HepG2 (cell line): ENCODE measurements around the gene PRR12. TPM values are rescaled to one million over a fixed set of nuclear protein-coding genes. Genes with fewer than 3 reads are reported as not detected.

Source experiments
- MEIS1 ChIP-seq: sonication (generic); formaldehyde crosslinking; IDR thresholded peaks from 2 replicates; pipeline ENCODE4 v1.9.0; 2021; ENCODE audit warnings: mild to moderate bottlenecking, missing genetic modification reagents, moderate library complexity, borderline replicate concordance
- MTF1 ChIP-seq: sonication (generic); formaldehyde crosslinking; IDR thresholded peaks from 2 replicates; pipeline ENCODE4 v1.5.0; 2020; ENCODE audit warnings: missing genetic modification reagents
- NFE2 ChIP-seq: sonication (generic); formaldehyde crosslinking; IDR thresholded peaks from 2 replicates; pipeline ENCODE4 v1.4.0; 2020; ENCODE audit warnings: missing genetic modification reagents
- NRL ChIP-seq: sonication (generic); formaldehyde crosslinking; IDR thresholded peaks from 2 replicates; pipeline ENCODE4 v1.5.0; 2020; ENCODE audit warnings: missing genetic modification reagents, mild to moderate bottlenecking, moderate library complexity, borderline replicate concordance
- POLR2G ChIP-seq: fragments of 200-400 bp; formaldehyde crosslinking; IDR thresholded peaks from 2 replicates; pipeline ENCODE4 v1.6.1; 2018; ENCODE audit warnings: mild to moderate bottlenecking, low read depth, low read length, moderate library complexity
- RBFOX2 ChIP-seq: fragments of 200-400 bp; formaldehyde crosslinking; IDR thresholded peaks from 2 replicates; pipeline ENCODE4 v1.6.1; 2017; ENCODE audit warnings: low read depth, mild to moderate bottlenecking, low read length
- SPEN ChIP-seq: sonication (generic); formaldehyde crosslinking; IDR thresholded peaks from 2 replicates; pipeline ENCODE4 v1.5.1; 2020; ENCODE audit warnings: low read depth, mild to moderate bottlenecking, missing genetic modification reagents
- STAT5B ChIP-seq: sonication (generic); formaldehyde crosslinking; IDR thresholded peaks from 2 replicates; pipeline ENCODE4 v1.4.0; 2020; ENCODE audit warnings: missing genetic modification reagents
- TCF7 ChIP-seq: sonication (generic); IDR thresholded peaks from 2 replicates; pipeline ENCODE4 v1.6.1; 2016; ENCODE audit warnings: antibody characterized with exemption, low read depth
- U2AF1 ChIP-seq: fragments of 200-400 bp; formaldehyde crosslinking; optimal IDR thresholded peaks from 2 replicates; pipeline ENCODE3; 2017; ENCODE audit warnings: mild to moderate bottlenecking, low read depth, low read length
- ZBTB38 ChIP-seq: sonication (generic); formaldehyde crosslinking; IDR thresholded peaks from 2 replicates; pipeline ENCODE4 v1.5.1; 2020; ENCODE audit warnings: mild to moderate bottlenecking, missing genetic modification reagents
- ZFP41 ChIP-seq: sonication (generic); formaldehyde crosslinking; IDR thresholded peaks from 2 replicates; pipeline ENCODE4 v1.4.0; 2020; ENCODE audit warnings: mild to moderate bottlenecking, missing genetic modification reagents, borderline replicate concordance
- ZNF354B ChIP-seq: sonication (generic); formaldehyde crosslinking; IDR thresholded peaks from 2 replicates; pipeline ENCODE4 v1.8.0; 2022; ENCODE audit warnings: mild to moderate bottlenecking, missing genetic modification reagents
- ZNF484 ChIP-seq: sonication (generic); formaldehyde crosslinking; IDR thresholded peaks from 2 replicates; pipeline ENCODE4 v1.5.1; 2020; ENCODE audit warnings: mild to moderate bottlenecking, low read depth, missing genetic modification reagents, borderline replicate concordance
- ZNF562 ChIP-seq: sonication (generic); formaldehyde crosslinking; IDR thresholded peaks from 2 replicates; pipeline ENCODE4 v1.8.0; 2022; ENCODE audit warnings: missing genetic modification reagents, borderline replicate concordance
- ZZZ3 ChIP-seq: sonication (generic); formaldehyde crosslinking; IDR thresholded peaks from 2 replicates; pipeline ENCODE4 v1.4.0; 2020; ENCODE audit warnings: missing genetic modification reagents, mild to moderate bottlenecking, borderline replicate concordance
- polyA plus RNA-seq, 8 experiments: library from polyadenylated mRNA; depleted of rRNA in 3 of 8; stranded (reverse) in 7 of 8; unstranded in 1 of 8; fragments of >200 nt; fragmentation: Illumina TruSeq in 4 of 8; extraction: Trizol in 4 of 8; gene quantifications; 2 replicates each; pipeline versions ENCODE4 v1.2.1 to v1.2.3, GENCODE V29; 2011 to 2016; ENCODE audit warnings: low read depth in 4 of 8, missing spikeins in 1 of 8, mixed read lengths in 1 of 8; ENCODE audit not compliant: insufficient read depth in 1 of 8
- total RNA-seq, 5 experiments: library from RNA; depleted of rRNA; stranded (reverse); fragments of >200 nt; fragmentation: Illumina TruSeq; extraction: Trizol; gene quantifications; 2 replicates each; pipeline ENCODE4 v1.2.3, GENCODE V29; 2016; ENCODE audit warnings: low read depth in 1 of 5
- TF ChIP-seq, protein P1 (sequence below), 2 experiments: fragments of 450-650 bp in 1 of 2; sonication (generic) in 1 of 2; formaldehyde crosslinking; IDR thresholded peaks; 2 replicates each; pipeline versions ENCODE4 v1.5.0 to v1.8.0; 2020 to 2022; ENCODE audit warnings: mild to moderate bottlenecking in 1 of 2, missing genetic modification reagents in 1 of 2
- TF ChIP-seq, protein P2 (sequence below): sonication (generic); formaldehyde crosslinking; IDR thresholded peaks from 2 replicates; pipeline ENCODE4 v1.4.0; 2020; ENCODE audit warnings: mild to moderate bottlenecking, missing genetic modification reagents
- TF ChIP-seq, protein P3 (sequence below): sonication (generic); formaldehyde crosslinking; IDR thresholded peaks from 2 replicates; pipeline ENCODE4 v1.5.1; 2020; ENCODE audit warnings: missing genetic modification reagents, mild to moderate bottlenecking, borderline replicate concordance
- TF ChIP-seq, protein P4 (sequence below): sonication (generic); formaldehyde crosslinking; IDR thresholded peaks from 2 replicates; pipeline ENCODE4 v1.8.0; 2022; ENCODE audit warnings: low read depth, missing genetic modification reagents
- TF ChIP-seq, protein P5 (sequence below), 2 experiments: sonication (generic) in 1 of 2; formaldehyde crosslinking in 1 of 2; IDR thresholded peaks; 2 replicates each; pipeline versions ENCODE4 v1.4.0 to v1.6.1; 2016 to 2020; ENCODE audit warnings: borderline replicate concordance in 1 of 2, low read depth in 1 of 2, mild to moderate bottlenecking in 1 of 2, missing genetic modification reagents in 1 of 2

PRR12 gene
- total and polyA plus RNA-seq, 2 of the 13 experiments (the other 11 are each of a cell fraction or from before 2014, with no cell fraction given): 0.62 to 1.5 TPM

DNA sequence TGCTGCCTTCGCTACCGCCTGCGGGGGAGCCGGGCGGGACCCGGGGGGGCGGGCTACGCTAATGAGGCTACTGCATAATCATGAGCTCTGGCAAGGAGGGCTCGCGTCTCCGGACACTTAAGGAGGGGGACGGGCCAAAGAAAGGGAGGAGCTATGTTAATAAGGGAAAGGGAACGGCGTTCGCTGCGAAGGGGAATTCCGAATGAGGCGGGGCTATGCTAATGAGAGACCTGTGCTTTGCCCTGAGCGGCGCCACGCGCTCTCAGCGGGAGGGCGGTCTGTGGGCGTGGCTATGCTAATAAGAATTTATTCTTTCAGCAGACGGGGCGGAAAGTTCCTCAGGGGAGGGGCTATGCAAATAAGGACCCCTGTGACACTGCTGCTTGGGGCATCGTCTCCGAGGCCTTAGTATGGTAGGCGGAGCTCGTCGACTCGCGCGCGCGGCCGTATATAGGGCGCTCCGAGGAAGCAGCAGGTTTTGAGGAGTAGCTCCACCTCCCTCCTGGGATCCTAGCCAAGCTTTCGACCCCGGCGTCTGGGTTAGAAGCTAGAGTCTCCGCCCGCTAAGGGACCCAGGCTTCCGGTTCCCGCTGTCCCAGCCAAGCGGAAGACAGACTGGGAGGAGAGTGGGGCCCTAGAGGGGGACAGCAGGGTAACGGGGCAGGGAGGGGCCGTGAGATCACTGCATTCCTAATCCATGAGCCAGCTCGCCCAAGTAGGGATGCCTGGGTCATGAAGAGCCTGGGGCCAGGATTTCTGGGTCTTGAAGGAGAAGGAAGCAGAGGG, 49.3 kb downstream of the PRR12 start, which contains the start of gene RRAS (continued):
- TF ChIP-seq ZBTB38 (CRISPR knock-in tag): peak; percentile 52; the same call in 1 of the 2 replicates
- no peak for TF ChIP-seq STAT5B
- TF ChIP-seq, protein P1, sequence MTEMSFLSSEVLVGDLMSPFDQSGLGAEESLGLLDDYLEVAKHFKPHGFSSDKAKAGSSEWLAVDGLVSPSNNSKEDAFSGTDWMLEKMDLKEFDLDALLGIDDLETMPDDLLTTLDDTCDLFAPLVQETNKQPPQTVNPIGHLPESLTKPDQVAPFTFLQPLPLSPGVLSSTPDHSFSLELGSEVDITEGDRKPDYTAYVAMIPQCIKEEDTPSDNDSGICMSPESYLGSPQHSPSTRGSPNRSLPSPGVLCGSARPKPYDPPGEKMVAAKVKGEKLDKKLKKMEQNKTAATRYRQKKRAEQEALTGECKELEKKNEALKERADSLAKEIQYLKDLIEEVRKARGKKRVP (CRISPR knock-in tag; IDR thresholded peaks at IDR 0.05): no peak
- TF ChIP-seq, protein P2, sequence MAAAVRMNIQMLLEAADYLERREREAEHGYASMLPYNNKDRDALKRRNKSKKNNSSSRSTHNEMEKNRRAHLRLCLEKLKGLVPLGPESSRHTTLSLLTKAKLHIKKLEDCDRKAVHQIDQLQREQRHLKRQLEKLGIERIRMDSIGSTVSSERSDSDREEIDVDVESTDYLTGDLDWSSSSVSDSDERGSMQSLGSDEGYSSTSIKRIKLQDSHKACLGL: no peak
- TF ChIP-seq ZZZ3 (CRISPR knock-in tag): no peak
- peak; percentile 86 for TF ChIP-seq U2AF1
- TF ChIP-seq POLR2G: peak; percentile 87
- TF ChIP-seq ZFP41 (CRISPR knock-in tag): no peak
- TF ChIP-seq MEIS1: peak; percentile 18; the same call in 1 of the 2 replicates
- TF ChIP-seq TCF7: no peak
- TF ChIP-seq, protein P3, sequence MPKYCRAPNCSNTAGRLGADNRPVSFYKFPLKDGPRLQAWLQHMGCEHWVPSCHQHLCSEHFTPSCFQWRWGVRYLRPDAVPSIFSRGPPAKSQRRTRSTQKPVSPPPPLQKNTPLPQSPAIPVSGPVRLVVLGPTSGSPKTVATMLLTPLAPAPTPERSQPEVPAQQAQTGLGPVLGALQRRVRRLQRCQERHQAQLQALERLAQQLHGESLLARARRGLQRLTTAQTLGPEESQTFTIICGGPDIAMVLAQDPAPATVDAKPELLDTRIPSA: no peak
- TF ChIP-seq RBFOX2: no peak; the same call in 1 of the 2 replicates
- no peak for TF ChIP-seq ZNF484
- peak; percentile 40 for TF ChIP-seq SPEN (CRISPR knock-in tag)
- TF ChIP-seq, protein P4, sequence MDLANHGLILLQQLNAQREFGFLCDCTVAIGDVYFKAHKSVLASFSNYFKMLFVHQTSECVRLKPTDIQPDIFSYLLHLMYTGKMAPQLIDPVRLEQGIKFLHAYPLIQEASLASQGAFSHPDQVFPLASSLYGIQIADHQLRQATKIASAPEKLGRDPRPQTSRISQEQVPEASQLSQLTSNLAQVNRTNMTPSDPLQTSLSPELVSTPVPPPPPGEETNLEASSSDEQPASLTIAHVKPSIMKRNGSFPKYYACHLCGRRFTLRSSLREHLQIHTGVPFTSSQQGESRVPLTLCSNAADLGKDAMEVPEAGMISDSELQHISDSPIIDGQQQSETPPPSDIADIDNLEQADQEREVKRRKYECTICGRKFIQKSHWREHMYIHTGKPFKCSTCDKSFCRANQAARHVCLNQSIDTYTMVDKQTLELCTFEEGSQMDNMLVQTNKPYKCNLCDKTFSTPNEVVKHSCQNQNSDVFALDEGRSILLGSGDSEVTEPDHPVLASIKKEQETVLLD (CRISPR knock-in tag): peak; percentile 88
- TF ChIP-seq ZNF562: no peak
- no peak for TF ChIP-seq ZNF354B (CRISPR knock-in tag)
- TF ChIP-seq, protein P5, sequence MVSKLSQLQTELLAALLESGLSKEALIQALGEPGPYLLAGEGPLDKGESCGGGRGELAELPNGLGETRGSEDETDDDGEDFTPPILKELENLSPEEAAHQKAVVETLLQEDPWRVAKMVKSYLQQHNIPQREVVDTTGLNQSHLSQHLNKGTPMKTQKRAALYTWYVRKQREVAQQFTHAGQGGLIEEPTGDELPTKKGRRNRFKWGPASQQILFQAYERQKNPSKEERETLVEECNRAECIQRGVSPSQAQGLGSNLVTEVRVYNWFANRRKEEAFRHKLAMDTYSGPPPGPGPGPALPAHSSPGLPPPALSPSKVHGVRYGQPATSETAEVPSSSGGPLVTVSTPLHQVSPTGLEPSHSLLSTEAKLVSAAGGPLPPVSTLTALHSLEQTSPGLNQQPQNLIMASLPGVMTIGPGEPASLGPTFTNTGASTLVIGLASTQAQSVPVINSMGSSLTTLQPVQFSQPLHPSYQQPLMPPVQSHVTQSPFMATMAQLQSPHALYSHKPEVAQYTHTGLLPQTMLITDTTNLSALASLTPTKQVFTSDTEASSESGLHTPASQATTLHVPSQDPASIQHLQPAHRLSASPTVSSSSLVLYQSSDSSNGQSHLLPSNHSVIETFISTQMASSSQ (IDR thresholded peaks at IDR 0.05; ENCODE audit: low read depth): peak; percentile 12; the same call in 1 of the 2 replicates
- TF ChIP-seq, protein P5 (CRISPR knock-in tag; IDR thresholded peaks at IDR 0.05; ENCODE audit: borderline replicate concordance): peak; percentile 75; the same call in 1 of the 2 replicates
- no peak for TF ChIP-seq NRL (CRISPR knock-in tag)
- no peak for TF ChIP-seq MTF1 (CRISPR knock-in tag)
- TF ChIP-seq NFE2: no peak
